K562 (cell line): ENCODE results near the gene HAS3. TPM values are rescaled to one million over a fixed set of nuclear protein-coding genes. Genes with fewer than 3 reads are reported as not detected.
A peak's percentile ranks its signal among the peaks of the same experiment; 100 is the strongest.

Experiments
- ATAC-seq: fragments of 200-7000 bp; cut with Tn5 transposase; 3 replicates; pipeline ENCODE4 v1.9.1; 2020; ENCODE audit warnings: moderate library complexity
- BruUV-seq: library from RNA; stranded (reverse); fragments of 400-500 nt; replicated peaks from 2 replicates; lab custom pipeline; 2021; lab: Mats Ljungman, UMichigan
- CTCF ChIA-PET: fragments of 300-600 bp; formaldehyde crosslinking; extraction: SDS; loops from one replicate; lab custom pipeline; 2021; ENCODE audit warnings: low intra/inter-chr PET ratio; lab: Yijun Ruan, JAX
- POLR2A ChIA-PET: fragments of 300-600, 350-650 bp; sonication (Branson Sonifier 250); formaldehyde crosslinking; extraction: SDS; loops from one replicate; lab custom pipeline; 2021; ENCODE audit warnings: antibody characterized with exemption, inconsistent platforms; lab: Yijun Ruan, JAX
- DNase-seq, 4 experiments: peaks; one replicate each; pipeline versions ENCODE4 v3.0.0 to v3.0.0-alpha.2; 2011 to 2018; ENCODE audit warnings: low spot score in 3 of 4, mixed read lengths in 3 of 4; ENCODE audit errors: extremely low read depth in 1 of 4
- FAIRE-seq: peaks from 2 replicates; lab custom pipeline; 2011; peaks lifted over from hg19 to GRCh38; lab: Jason Lieb, UNC
- H2AFZ ChIP-seq: 2 replicates; pipeline ENCODE4 v1.6.0; 2011; ENCODE audit warnings: low read depth, low read length, control low read depth, inconsistent platforms
- H3K27ac ChIP-seq: fragments of 200-600 bp; 3 replicates; pipeline ENCODE4 v1.8.0; 2011; ENCODE audit warnings: low read depth, mild to moderate bottlenecking, control low read depth, inconsistent platforms, low read length, moderate library complexity, mixed read lengths; ENCODE audit errors: extremely low read depth
- H3K27me3 ChIP-seq, 2 experiments: fragments of 300-600 bp in 1 of 2; 2 replicates in 1 of 2; 3 replicates in 1 of 2; pipeline versions ENCODE4 v1.6.0 to v1.8.0; 2011; ENCODE audit warnings: inconsistent platforms in 2 of 2, low read length in 2 of 2, mild to moderate bottlenecking in 1 of 2, mixed read lengths in 1 of 2, moderate library complexity in 1 of 2; ENCODE audit not compliant: control insufficient read depth in 2 of 2, insufficient read depth in 2 of 2
- H3K36me3 ChIP-seq: fragments of 300-600 bp; 3 replicates; pipeline ENCODE4 v1.8.0; 2011; ENCODE audit warnings: mild to moderate bottlenecking, low read length, inconsistent platforms; ENCODE audit not compliant: control insufficient read depth, insufficient read depth
- H3K4me1 ChIP-seq, 2 experiments: fragments of 200-600 bp in 1 of 2; replicated peaks in 1 of 2; 2 replicates in 1 of 2; 3 replicates in 1 of 2; pipeline versions ENCODE4 v1.5.1 to v1.8.0; 2011; ENCODE audit warnings: inconsistent platforms in 2 of 2, low read length in 2 of 2, mild to moderate bottlenecking in 1 of 2, mixed read lengths in 1 of 2, moderate library complexity in 1 of 2; ENCODE audit not compliant: control insufficient read depth in 2 of 2, insufficient read depth in 2 of 2
- H3K4me2 ChIP-seq: 2 replicates; pipeline ENCODE4 v1.6.1; 2011; ENCODE audit warnings: low read length, control low read depth, inconsistent platforms, mixed read lengths; ENCODE audit not compliant: insufficient read depth
- H3K4me3 ChIP-seq: fragments of 200-600 bp; sonication (generic), shearing (Covaris generic); 2 replicates; pipeline ENCODE4 v1.5.1; 2016; ENCODE audit warnings: control low read depth, inconsistent platforms
- H3K79me2 ChIP-seq: fragments of 200-600 bp; 3 replicates; pipeline ENCODE4 v1.8.0; 2011; ENCODE audit warnings: low read length, inconsistent platforms; ENCODE audit not compliant: control insufficient read depth, insufficient read depth
- H3K9ac ChIP-seq, 2 experiments: 2 replicates each; pipeline versions ENCODE4 v1.6.0 to v1.6.1; 2011; ENCODE audit warnings: low read depth in 2 of 2, low read length in 2 of 2, control low read depth in 1 of 2, inconsistent platforms in 1 of 2, mild to moderate bottlenecking in 1 of 2, mixed read lengths in 1 of 2; ENCODE audit not compliant: insufficient read depth in 1 of 2
- H3K9me1 ChIP-seq: one replicate; pipeline ENCODE4 v1.6.0; 2011; ENCODE audit warnings: inconsistent platforms, mild to moderate bottlenecking, low read length, moderate library complexity; ENCODE audit not compliant: control insufficient read depth, insufficient read depth
- H3K9me3 ChIP-seq: replicated peaks from 2 replicates; pipeline ENCODE4 v1.5.1; 2011; ENCODE audit warnings: low read depth, low read length, inconsistent platforms; ENCODE audit not compliant: control insufficient read depth, insufficient read depth
- H4K20me1 ChIP-seq: replicated peaks from 2 replicates; pipeline ENCODE4 v1.6.1; 2011; ENCODE audit warnings: low read length, inconsistent platforms, mixed read lengths; ENCODE audit not compliant: control insufficient read depth, insufficient read depth
- ARNT ChIP-seq, 2 experiments: fragments of 450-650 bp; IDR thresholded peaks; 2 replicates each; pipeline ENCODE4 v1.6.1; 2016; ENCODE audit warnings: mild to moderate bottlenecking in 1 of 2
- ETV1 ChIP-seq: fragments of 450-650 bp; conservative IDR thresholded peaks from 2 replicates; pipeline ENCODE4 v1.6.1; 2016; ENCODE audit warnings: missing genetic modification characterization, control low read depth, low read depth, missing compliant biosample characterization
- HNRNPUL1 ChIP-seq: fragments of 200-400 bp; formaldehyde crosslinking; IDR thresholded peaks from 2 replicates; pipeline ENCODE4 v1.6.1; 2017; ENCODE audit warnings: low read length
- POLR2AphosphoS5 ChIP-seq: IDR thresholded peaks from 2 replicates; pipeline ENCODE4 v1.6.1; 2011; ENCODE audit warnings: mild to moderate bottlenecking, low read depth, low read length, moderate library complexity; ENCODE audit not compliant: control insufficient read depth, insufficient read depth
- POLR2G ChIP-seq: fragments of 200-400 bp; formaldehyde crosslinking; IDR thresholded peaks from 2 replicates; pipeline ENCODE4 v1.6.1; 2017; ENCODE audit warnings: low read depth, mild to moderate bottlenecking, antibody characterized with exemption, low read length, moderate library complexity
- WGBS: fragments of 100-300 bp; shearing (Covaris generic); methylation state at CpG from one replicate; pipeline ENCODE4 v1.1.6; 2016; ENCODE audit warnings: low coverage, mixed read lengths; ENCODE audit not compliant: insufficient coverage; ENCODE audit errors: missing lambda C conversion rate; 5-methylcytosine and 5-hydroxymethylcytosine counted together
- in situ Hi-C: fragments of 300-500 bp; cut with MboI; formaldehyde crosslinking; loops from 4 replicates; pipeline ENCODE4 v1.15.0; 2018; ENCODE audit warnings: inconsistent platforms, mixed read lengths
- intact Hi-C: fragments of 100-400 bp; cut with micrococcal nuclease; formaldehyde crosslinking; loops from 2 replicates; pipeline ENCODE4 v1.14.2; 2022
- polyA plus RNA-seq, 8 experiments: library from polyadenylated mRNA; depleted of rRNA in 4 of 8; stranded (reverse) in 5 of 8; unstranded in 3 of 8; fragments of >200 nt; fragmentation: Nextera tagmentation in 2 of 8; fragmentation: Illumina TruSeq in 1 of 8; extraction: Ambion mirVana in 2 of 8; extraction: Trizol in 1 of 8; gene quantifications; 2 replicates each; pipeline versions ENCODE4 v1.2.1 to v1.2.3, GENCODE V29; 2011 to 2014; ENCODE audit warnings: inconsistent platforms in 1 of 8, missing spikeins in 1 of 8
- total RNA-seq, 7 experiments: library from RNA; depleted of rRNA in 6 of 7; stranded (reverse); fragments of >200 nt in 6 of 7; fragmentation: Illumina TruSeq in 2 of 7; extraction: Trizol in 2 of 7; gene quantifications; 2 replicates each; pipeline versions ENCODE4 v1.2.1 to v1.2.3, GENCODE V29; 2011 to 2021; ENCODE audit warnings: low replicate concordance in 1 of 7

Gene HAS3
- total and polyA plus RNA-seq, 9 of the 15 experiments (the other 6 are each of a cell fraction or from before 2014, with no cell fraction given): 0.04 to 0.33 (median 0.13) TPM; not detected in 1

DNA sequence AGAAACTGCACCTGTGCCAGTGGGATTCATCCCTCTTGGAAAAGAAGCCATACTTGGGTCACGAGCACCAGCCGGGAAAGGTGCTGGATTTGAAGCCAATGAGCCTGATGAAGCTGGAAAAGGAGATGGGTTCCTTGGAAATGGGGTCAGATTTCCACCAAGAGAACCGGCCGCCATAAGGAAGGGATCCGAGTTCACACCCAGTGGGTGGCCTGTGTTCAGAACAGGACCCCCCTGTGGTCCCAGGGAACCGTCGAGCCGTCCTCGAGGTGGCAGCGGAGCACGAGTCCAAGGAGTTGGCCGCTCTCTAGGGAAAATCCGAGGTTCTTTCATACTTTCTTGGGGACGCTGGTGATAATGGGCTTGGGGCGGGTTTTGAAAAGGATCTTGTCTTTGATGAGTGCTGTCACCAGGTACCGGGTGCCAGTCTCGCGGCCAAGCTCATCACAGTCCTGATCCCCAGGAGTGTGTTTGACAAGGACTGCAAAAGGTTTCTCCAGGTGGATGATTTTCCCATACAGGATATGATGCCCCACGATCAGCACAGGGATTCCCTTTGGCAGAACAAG, 14.7 kb downstream of the HAS3 start:
- Histone ChIP-seq H3K9me1 (no peaks in the 10 kb centered on the region), H3K79me2 (peaks cover 12% of the 10 kb centered on the region), H3K9ac (no peak overlapping the region), H3K4me1 (no peaks in the 10 kb centered on the region), H3K4me3 (no peak overlapping the region), H3K9me3 (no peaks in the 10 kb centered on the region), H3K27ac (no peak overlapping the region), H3K4me2 (no peak overlapping the region), H3K36me3 (peaks cover 64% of the 10 kb centered on the region), H3K27me3 (no peaks in the 10 kb centered on the region), H2AFZ (no peak overlapping the region), H4K20me1 (no peaks in the 10 kb centered on the region; the same call in 1 of the 2 replicates)
- intact Hi-C loops (loop anchor here (5.0 to 10.0 kb wide), 2 partner anchors 273 to 415 kb away; no protein-coding TSS in a partner anchor), in situ Hi-C loops (loop anchor here (5.0 kb wide), 1 partner anchor 218 kb away; no protein-coding TSS in a partner anchor)
- 94% methylated on average over 18 of the region's 19 CpGs for WGBS
- DNase-seq (no peak), FAIRE-seq (no peak), ATAC-seq (no peak)
- POLR2A ChIA-PET: interaction anchor here (0.8 kb wide), 1 partner anchor 8 kb away, joined by 3 read pairs; no protein-coding TSS in a partner anchor
- BruUV-seq: no TSS peak
- TF ChIP-seq POLR2G: 0 out of 2 replicates have a peak, but pooled peaks have one; percentile 14
- no peak for TF ChIP-seq ARNT (IDR thresholded peaks at IDR 0.05)
- TF ChIP-seq POLR2AphosphoS5: no peak
- no peak for TF ChIP-seq HNRNPUL1
- no peak for TF ChIP-seq ETV1 (tag)
- CTCF ChIA-PET: interaction anchor here (0.9 kb wide), 1 partner anchor 218 kb away, joined by 3 read pairs; no protein-coding TSS in a partner anchor
